GM03348 (cell line): ENCODE measurements around the gene SYNRG.
A peak's percentile ranks its signal among the peaks of the same experiment; 100 is the strongest.

Source experiments
- DNase-seq: peaks from one replicate; pipeline ENCODE4 v3.0.0; 2012; ENCODE audit warnings: low spot score

The SYNRG gene

GRCh38 chr17:37598145-37598544 lies 11.1 kb downstream of the SYNRG start:
- no peak for DNase-seq

- DNase-seq, result no peak
Measured at GRCh38 chr17:37592291-37592690, 16.9 kb downstream of the SYNRG start.

GRCh38 chr17:37585066-37585465 lies 24.2 kb downstream of the SYNRG start:
- DNase-seq, result no peak

- no peak for DNase-seq
Measured at GRCh38 chr17:37576281-37576680, 32.9 kb downstream of the SYNRG start.

- DNase-seq, result no peak
Measured at GRCh38 chr17:37574427-37574826, 34.8 kb downstream of the SYNRG start.

GRCh38 chr17:37571674-37572073 lies 37.5 kb downstream of the SYNRG start:
- DNase-seq, result no peak

- peak; percentile 48 for DNase-seq
Measured at GRCh38 chr17:37570527-37571093, 38.6 kb downstream of the SYNRG start.

DNA sequence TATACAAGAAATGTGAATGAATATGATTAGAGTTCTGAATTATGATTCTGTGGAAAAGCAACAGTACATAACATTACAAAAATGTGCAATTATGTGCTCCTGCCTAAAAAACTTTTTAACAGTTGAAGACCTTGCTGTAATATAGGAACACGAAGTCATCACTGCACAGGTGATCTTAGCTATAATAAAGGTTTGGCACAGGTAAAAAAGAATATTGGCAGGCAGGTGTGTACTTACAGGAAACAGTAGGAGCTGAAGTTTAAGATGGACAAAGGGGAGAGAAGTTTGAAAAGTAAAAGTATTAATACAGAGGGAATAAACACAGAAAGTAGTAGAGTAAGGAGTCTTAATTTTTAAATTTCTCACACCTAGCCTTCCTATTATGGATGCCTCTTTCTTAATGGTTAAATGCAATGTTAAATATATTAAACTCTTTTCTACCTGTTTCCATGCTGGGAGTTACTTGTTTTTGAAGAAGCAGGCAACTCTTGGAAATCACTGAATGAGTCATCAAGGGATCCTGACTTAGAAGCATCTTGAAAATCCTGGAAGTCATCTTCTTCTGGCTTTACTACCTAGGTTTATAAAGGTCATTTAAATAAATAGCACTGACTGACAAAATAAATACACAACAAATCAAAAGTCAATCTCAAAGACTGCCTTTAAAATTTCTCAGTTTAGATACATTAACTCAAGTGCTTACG lies 40.7 kb downstream of the SYNRG start:
- DNase-seq, result no peak

DNA sequence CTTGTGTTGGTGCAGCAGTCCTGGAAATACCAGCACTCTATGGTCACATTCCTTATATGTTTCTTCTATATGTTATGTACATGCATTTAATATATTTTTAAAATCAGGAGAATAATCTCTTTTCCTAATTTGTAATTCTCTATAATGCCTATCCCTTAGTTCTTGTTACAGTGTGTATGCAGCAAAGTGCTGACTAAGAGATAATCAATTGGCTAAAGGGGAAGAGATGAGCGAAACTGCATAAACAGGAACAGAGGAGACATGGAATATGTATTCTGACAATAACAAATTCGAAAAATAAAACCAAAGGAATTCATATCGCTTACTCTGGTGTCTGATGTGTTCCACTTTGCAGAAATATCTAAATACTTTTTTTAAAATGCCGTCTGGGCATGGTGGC lies 41.7 kb downstream of the SYNRG start:
- DNase-seq, result no peak

DNA sequence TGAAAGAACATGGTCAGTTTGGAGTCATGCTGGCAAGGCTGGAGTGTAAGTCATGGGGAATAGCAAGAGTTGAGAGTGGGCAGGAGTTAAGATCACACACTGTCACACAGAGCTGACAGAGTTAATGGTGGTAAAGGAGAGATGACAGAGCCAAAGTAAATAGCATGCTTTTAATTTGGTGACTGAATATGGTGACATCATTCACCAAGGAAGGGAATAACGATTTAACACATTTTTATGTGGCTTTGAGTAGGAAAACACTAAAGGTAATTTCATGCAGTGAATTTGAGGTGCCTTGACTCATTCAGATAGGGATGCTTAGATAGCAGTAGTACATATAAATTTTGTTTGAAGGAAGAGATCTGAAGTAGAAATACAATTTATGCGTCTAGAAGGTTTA lies 42.1 kb downstream of the SYNRG start:
- no peak for DNase-seq

- no peak for DNase-seq
Measured at GRCh38 chr17:37564252-37564651, 45.0 kb downstream of the SYNRG start.

DNA sequence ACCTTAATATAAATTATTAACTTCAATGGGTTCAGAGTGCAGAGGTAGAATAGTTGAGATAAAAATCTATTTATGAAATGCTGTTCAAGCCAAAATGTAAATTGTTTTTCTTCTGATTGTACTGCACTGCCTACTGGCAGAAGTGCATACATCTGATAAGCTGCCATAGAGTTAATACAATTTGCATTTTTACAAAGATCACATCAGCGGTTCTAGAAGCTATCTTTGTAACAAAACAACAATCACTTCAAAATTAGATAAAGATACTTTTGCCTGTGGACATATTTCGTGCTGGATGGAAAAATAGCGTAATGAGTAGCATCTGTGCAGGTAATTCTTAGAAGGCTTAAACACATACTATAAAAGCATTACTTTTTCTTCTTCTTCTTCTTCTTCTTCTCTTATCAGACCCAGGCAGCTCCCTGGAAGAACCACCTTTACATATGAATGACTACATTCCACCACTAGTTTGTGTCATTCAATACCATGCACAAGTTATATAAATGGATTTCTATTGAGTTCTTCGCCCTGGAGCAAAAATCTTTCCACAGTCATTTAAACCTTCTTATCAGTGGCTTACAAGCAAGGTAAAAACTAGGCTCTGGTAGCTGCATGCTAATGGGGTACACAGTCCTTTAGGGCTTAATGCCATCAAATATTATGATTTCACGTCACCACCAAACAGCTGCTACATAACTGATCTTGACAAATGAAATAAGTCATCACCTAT lies 47.0 kb downstream of the SYNRG start:
- no peak for DNase-seq

GRCh38 chr17:37558299-37558698 lies 50.9 kb downstream of the SYNRG start:
- no peak for DNase-seq

GRCh38 chr17:37557482-37557881 lies 51.7 kb downstream of the SYNRG start:
- no peak for DNase-seq

- DNase-seq, result no peak
Measured at GRCh38 chr17:37555386-37555785, 53.8 kb downstream of the SYNRG start.

DNA sequence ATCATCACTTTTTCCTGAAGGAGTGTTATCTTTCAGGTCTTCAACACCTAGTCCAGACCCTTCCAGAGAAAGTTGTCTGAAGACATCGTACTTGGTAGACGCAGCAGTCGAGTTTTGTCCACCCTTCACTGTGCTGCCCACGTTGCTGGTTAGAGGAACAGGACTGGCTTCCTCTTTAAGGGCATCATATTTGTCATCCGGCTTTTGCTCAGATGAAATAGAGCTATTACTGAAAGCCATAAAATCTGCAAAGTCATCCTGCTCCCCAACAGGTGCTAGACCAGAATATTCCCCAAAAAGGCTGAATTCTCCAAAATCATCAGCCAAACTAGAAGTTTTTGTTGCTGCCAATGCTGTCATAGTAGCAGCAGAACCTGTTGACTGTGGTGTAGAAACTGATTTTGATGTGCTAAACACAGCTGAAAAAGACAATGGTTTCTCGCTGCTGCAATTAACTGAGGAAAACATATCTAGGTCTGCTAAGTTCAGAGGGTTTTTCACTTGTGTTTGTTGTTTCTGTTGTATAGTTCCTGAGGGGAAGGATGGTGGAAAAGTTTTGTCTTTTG lies 55.7 kb downstream of the SYNRG start:
- DNase-seq, result no peak

DNA sequence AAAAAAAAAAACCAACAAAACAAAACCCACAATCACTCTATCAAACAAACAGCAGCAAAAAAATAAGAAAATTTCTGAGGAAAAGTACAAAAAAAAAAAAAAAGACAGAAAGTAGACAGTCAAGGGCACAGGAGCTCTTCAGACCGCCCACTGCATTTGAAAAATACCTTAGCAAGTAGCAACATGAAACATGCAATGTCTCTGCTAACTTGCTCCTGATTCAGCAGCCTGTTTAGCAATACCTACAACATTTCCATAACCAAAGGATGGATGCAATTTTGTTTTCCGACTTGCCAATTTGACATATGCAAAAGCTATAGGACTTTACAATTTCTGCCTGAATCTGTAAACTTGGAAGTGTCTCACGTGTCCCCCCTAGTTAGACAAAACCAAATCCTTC lies 57.4 kb downstream of the SYNRG start:
- no peak for DNase-seq

- DNase-seq, result no peak
Measured at GRCh38 chr17:37547986-37548385, 61.2 kb downstream of the SYNRG start.

DNA sequence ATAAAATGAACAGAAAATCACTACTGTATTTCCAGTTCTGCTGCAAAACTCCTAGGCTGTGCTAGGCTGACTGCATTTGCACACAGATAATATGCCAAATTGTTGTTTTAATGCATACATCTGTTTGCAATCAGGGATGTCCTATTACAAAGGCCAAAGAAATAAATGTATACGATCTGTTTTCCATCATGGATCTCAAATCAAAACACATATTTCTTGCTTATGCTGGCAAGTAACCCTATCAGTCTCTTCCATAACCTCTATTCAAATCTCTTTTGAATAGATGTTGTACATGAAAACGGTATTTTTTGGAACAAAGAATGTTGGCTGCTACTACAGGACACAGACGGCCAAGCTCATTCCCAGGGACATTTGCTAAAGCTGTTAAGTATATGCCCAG lies 62.9 kb downstream of the SYNRG start:
- no peak for DNase-seq

DNA sequence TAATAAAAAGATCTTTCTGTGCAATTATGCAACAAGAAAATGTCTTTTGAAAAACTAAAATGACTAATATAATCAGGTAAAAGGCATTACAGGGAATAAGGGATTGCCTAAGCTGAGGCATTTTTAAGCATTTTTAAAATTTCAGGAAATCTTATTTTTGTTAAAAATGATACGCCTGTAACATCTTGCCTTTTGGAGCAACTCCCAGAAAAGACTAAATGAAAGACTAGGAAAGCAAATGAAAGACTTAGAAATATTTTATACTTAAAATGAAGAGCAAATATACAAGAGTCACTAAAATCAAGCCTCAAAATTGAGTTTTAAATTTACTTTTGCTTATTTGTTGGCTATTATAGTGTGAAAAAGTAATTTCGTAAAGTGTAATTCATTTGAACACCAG lies 63.7 kb downstream of the SYNRG start:
- no peak for DNase-seq

GRCh38 chr17:37543637-37544052 lies 65.6 kb downstream of the SYNRG start:
- peak; percentile 26 for DNase-seq

- peak; percentile 79 for DNase-seq
Measured at GRCh38 chr17:37541880-37542660, 67.1 kb downstream of the SYNRG start.
